NCI-H146 treated with DMSO at 0.1 percent for 48 hours (cell line): ENCODE measurements around the gene NCR3LG1.
"Not testable (repeated sequence)": the region's sequence is repeated elsewhere in the genome, so short reads cannot be mapped to it uniquely, and the experiment has no call there.

ENCODE experiments used
- DNase-seq: peaks from one replicate; lab custom pipeline; 2025; ENCODE audit not compliant: unreplicated experiment; lab: John Stamatoyannopoulos, UW

Gene NCR3LG1

DNA sequence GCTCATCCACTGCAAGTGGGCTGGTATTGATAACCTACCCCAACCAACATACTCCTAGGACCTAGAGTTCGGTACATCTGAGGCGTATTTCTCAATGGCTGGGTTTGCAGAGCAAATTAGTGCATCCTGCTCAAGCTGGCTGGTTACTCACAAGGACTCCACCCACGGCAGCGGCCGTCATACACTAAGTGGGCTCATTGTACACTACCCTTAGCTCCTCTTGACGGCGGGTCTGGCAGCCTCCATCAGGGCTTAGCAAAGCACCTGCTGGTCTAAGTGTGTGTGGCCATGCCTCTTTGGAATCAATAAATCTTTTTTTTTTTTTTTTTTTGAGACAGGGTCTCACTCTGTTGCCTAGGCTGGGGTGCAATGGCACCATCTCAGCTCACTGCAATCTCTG, 57.0 kb downstream of the NCR3LG1 start:
- DNase-seq, result no peak

DNA sequence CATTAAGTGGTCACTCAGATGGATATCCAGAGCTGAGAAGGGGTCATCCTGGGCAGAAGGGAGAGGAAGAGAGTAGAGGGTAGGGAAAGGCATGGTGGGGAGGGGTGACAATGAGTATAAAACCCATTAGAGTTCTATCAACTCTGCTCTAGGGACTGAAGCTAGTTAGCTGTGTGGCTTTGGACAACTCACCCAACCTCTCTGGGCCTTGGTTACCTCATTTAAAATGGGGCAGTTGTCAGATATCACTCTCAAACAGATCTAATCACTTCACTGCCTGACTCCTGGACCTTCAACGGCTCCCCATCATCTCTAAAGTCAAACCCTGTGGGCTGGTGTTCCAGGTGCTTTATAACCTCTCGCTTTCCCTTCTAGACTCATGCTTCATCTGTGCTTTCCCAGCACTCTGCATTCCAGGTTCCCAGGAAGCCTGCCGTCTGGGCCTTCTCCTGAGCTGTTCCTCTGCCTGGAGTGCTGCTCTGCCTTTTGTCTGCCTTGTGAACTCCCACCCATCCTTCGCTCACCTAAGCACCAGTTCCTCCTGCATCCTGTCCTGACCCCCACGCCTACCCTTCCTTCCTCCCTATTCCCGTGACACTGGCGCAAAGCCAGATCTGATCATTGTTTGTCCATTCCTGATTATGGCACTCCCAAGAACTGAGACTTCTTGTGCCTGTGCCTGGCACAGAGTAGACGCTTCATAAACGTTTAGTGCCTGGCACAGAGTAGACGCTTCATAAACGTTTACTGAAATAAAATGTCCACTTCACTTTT, 59.2 kb downstream of the NCR3LG1 start:
- DNase-seq, result no peak

DNA sequence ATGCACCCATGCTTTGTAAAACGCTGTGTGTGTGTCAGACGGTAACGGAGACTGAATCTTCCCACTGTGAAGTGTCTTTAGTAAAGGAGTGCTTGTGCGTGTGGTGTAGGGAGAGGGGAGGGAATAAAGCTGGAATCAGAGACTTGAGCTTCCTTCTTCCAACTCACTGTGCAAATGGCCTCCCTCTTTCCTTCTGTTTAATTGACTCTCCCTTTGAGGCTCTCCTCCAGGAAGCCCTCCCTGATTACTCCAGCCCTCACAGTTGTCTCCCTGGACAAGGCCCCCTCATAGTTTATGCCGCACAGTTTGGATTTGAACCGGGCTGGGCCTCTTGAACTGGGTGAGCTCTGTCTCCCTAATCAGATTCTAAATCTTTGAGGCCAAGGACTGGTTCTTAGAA, 59.8 kb downstream of the NCR3LG1 start:
- DNase-seq, result no peak

DNA sequence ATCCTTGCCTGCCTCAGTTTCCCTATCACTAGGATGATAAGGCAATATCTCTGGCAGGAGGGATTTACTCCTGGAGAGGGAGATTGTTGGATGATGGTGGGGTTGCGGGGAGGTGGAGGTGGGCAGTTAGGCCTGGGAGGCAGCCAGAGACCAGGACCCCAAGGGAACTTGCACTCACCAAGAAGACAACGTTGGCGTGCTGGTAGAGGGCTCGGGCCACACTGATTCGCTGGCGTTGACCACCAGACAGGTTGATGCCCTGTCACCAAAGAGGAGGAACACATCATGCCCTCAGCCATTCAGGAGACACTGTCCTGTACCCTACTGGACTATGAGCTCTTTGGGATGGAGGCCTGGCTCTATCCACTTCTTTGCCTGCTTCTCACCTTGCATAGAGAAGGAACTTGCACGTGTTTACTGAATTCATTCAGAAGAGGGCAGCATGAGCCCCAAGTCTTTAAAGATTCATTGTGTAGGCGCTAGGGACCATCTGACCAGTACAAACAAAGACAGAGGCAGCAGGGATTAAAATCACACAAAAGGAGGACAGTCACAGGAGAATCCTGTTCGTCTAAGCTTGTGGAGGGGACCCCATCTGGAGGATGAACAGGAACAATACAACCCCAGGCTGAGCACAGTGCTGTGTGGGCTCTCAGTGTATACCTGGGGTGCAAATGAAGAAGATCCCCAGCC, 61.0 kb downstream of the NCR3LG1 start:
- peak; percentile 83 for DNase-seq

DNA sequence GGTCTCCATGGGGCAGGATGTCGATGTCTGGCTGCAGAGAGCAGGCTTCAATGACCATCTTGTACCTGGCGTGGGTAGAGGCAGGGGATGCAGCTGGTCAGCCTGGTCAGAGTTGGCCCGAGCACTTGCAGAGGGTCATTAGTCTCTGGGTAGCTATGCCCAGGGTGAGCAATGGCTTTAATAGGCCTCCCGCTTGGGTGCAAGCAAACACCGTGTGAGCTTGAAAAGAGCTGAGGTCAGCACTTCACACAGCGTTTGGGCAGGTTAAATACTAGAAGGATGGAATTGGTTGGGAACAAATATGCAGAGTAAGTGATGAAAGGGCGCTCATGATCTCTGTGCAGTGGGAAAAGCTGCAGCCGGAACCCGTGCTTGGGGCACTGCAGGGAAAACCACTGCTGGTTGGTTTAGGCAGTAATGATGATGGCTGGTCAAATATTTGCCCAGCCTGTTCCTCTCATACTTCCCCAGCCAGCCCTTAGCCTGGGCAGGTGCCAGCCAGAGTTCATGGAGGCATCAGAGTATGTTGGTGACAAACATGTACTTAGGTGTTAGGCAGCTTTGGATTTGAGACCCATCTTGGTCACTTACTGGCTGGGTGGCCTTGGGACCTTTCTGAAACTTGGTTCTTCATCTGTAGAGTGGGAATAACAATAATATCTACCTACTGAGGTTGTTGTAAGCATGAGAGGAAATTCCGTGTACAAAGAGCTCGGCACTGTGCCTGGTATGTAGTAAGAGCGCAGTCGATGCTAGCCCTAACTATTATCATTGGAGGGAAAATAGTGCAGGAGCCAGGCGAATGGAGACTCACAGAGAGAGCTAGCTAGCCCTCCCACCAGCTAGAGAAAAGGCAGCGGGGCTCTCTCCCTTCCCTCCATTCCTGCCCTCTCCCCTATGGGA, 62.1 kb downstream of the NCR3LG1 start:
- DNase-seq, result peak; percentile 86

DNA sequence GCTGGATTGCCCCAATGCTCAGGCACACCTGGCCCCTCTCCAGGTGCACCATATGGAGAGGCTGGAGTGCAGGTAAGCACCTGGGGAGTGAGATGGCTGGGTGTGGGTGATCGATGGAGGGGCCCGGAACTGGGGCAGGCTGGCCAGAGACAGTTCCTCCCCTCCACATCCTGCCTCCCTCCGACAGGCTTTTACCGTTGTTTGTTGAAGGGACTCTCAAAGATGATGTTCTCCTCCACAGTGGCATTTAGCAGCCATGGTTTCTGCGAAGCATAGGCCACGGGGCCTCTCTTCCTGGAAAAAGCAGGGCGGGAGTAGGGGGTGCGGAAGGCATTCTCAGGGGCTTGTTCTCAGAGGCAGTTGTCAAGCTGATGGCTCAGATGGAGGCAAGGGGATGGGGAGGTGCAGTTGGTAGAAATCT, 62.7 kb downstream of the NCR3LG1 start:
- DNase-seq, result peak; percentile 48

DNA sequence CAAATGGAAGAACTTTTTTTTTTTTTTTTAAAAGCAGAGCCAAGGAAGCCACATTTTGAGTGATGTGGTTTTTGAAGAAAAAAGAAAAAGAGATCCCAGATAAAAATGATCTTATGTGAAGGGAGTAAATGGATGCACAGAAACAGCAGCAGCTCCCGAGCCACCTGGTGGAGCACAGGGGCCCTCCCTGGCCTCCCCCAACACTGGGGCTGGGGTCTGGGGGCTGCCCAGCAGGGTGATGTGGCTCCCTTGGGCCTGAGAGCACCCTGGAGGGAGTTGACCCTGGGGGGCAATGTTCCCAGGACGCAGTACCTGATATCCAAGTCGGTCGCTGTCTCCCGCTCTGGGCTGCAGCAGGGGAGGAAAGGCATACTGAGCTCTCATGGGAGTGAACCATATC, 63.4 kb downstream of the NCR3LG1 start:
- no peak for DNase-seq

DNA sequence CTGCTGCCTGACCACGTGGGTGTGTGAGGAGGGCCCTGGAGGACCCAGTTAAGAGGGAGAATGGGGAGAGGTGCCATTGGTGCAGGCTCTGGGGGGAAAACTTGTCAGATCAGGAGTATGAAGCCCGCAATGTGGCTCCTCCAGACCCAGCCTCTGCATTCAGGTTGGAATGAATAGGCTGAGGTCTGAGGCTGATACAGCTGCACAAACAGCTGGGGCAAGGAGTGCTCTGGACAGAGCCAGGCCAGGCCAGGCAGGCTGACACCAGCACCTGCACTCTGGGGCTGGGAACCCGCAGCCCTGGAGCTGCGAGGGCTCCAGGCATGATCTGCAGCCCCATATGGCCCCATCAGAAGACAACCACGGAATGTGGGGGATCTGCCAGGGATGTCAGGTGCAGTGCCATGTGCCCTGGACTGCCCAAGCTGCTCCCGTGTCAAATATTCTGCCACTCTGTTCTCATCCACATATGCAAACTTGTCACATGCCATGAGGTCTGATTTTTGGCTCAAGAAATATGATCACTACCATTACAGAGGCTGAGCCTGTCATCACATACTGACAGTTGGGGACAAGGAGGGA, 64.0 kb downstream of the NCR3LG1 start:
- DNase-seq, result no peak

DNA sequence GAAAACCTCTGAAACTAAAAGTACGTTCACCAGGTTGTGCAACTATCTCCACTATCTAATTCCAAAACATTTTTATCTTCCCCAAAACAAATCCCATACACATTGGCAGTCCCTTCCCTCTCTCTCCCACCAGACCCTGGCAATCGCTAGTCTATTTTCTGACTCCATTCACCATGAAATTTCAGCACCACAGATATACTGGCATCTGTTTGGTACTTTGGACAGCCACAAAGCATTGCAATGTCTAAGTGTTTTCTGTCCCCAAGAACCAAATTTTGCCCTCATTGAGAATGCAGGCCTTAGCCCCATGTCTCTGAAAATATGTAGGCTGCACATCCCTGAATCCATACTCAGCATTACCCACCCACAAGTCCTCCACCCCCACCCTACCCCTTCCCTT, 64.9 kb downstream of the NCR3LG1 start:
- DNase-seq, result no peak

DNA sequence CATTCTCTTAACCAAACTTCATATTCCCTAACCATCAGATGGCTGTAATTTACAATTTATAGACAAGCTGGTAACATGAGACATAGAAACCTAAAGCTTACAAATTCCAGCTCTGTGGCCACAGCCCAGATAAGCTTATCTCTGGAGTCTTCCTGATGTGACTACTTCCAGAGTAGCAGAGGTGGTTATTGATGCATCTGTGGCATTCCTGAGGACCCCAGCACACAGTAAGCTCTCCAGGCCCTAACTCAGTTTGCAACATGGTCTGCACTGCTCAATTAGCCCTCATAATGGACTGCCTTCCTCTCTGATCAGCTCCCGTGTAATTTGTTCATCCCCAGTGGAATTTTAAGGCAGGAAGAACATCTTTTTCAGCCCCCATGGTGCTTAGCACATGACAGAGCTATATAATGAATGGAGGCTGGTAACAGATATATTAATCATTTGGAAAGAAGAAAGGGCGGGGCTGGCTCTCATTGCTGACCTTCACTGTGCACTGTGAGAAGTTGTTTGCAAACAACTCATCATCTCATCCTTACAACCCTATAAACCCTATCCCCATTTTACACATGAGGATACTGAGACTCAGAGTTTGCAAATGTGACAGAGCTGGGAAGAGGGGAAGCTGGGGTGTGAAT, 67.0 kb downstream of the NCR3LG1 start:
- DNase-seq, result no peak

DNA sequence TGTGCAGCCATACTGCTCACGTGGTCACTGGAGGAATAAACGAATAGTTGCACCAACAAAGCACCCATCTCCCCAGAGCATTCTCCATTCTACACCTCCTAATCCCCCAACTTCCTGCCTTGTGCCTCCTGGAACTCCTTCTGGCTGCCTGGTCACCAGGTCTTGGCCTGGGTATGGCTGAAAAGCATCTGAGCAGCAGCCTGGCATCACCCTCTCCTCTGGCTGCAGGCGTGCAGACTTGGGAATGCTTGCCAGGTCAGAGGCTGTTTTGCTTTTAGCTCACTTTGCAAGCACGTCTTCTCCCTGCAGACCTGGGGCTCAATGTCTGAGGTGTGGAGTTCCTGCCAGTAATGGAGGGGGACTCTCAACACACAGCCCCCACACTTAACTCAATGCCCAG, 70.2 kb downstream of the NCR3LG1 start:
- no peak for DNase-seq

DNA sequence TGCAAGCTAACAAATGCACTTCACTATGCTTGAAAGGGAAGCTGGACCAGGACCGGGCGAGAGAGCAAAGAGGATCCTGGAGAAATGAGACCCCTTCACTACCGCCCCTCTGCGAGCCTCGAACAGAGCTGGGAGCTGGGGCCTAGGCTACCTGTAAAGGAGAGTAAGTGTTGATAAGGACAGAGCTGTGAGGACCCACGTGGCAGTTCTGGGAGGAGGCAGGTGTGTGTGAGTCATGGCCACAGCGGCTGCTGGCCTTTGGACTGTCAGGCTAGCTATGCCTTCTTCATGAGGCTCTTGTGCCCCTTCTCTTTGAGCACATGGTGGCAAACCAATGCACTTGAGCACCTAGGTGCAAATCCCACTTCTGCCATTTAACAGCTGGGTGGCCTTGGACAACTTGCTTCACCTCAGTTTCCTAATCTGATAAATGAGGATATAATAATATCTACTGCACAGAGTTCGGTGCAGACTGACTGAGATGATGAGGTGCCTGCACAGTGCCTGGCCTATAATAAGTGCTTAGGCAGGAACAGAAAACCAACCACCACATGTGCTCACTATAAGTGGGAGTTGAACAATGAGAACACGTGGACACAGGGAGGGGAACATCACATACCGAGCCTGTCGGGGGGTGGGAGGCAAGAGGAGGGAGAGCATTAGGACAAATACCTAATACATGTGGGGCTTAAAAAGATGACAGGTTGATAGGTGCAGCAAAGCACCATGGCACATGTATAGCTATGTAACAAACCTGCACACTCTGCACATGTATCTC, 72.1 kb downstream of the NCR3LG1 start:
- no peak for DNase-seq

DNA sequence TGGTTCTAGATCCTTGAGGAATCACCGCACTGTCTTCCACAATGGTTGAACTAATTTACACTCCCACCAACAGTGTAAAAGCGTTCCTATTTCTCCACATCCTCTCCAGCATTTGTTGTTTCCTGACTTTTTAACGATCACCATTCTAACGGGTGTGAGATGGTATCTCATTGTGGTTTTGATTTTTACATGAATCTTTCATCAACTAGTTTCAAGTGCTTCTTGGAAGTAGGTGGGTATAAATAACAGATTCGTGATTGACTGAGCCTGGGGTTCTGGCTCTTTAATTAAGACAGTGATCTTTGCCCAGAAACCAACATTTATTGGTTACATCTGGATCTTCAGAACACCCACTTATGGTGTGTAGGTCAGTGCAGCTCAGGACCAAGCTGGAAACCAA, 74.6 kb downstream of the NCR3LG1 start:
- not testable (repeated sequence) for DNase-seq
